Measurements from ENCODE around the gene TM7SF2.

Gene TM7SF2

GRCh38 chr11:65131895-65132237 is 20.2 kb downstream of the TM7SF2 start:
- peak overlapping the region; percentile 97 for H3K9ac ChIP-seq (ENCODE audit: low read length)
- no peaks in the 10 kb centered on the region for H4K20me1 ChIP-seq (ENCODE audit: low read depth, low read length)
- H3K9me2 ChIP-seq (replicated peaks; ENCODE audit: insufficient read depth, low read length) = no peaks in the 10 kb centered on the region
- peak overlapping the region; percentile 48 for H3K4me3 ChIP-seq (ENCODE audit: insufficient read depth, low read length, poor library complexity, severe bottlenecking)
- peaks cover 54% of the 10 kb centered on the region for H3F3A ChIP-seq (ENCODE audit: insufficient read depth)
- peaks cover 25% of the 10 kb centered on the region for H3K79me2 ChIP-seq (ENCODE audit: insufficient read depth, low read length)
- H3K27me3 ChIP-seq (ENCODE audit: low read length) = no peaks in the 10 kb centered on the region
- TF ChIP-seq EZH2phosphoT487 (conservative IDR thresholded peaks at IDR 0.05; ENCODE audit: low read length) = no peak
- no peak for TF ChIP-seq CTCF (IDR thresholded peaks at IDR 0.05; ENCODE audit: insufficient read depth, low read length, poor library complexity, severe bottlenecking)
- peak overlapping the region; percentile 100 for H3K27ac ChIP-seq (ENCODE audit: low read depth, low read length)
- peak overlapping the region; percentile 99 for H3K4me2 ChIP-seq (ENCODE audit: low read depth, low read length, poor library complexity, severe bottlenecking)
- no peaks in the 10 kb centered on the region for H3K9me3 ChIP-seq (ENCODE audit: insufficient read depth, low read length)
- peaks cover 22% of the 10 kb centered on the region; the same call in 1 of the 2 replicates for H3K36me3 ChIP-seq (ENCODE audit: low read length)
- H2AFZ ChIP-seq (ENCODE audit: low read depth, low read length, severe bottlenecking) = no peak overlapping the region

- peak overlapping the region; percentile 97 for H3K9ac ChIP-seq (ENCODE audit: low read length)
- H3F3A ChIP-seq (ENCODE audit: insufficient read depth) = peaks cover 49% of the 10 kb centered on the region
- peak overlapping the region; percentile 99 for H3K4me2 ChIP-seq (ENCODE audit: low read depth, low read length, poor library complexity, severe bottlenecking)
- no peaks in the 10 kb centered on the region for H3K9me3 ChIP-seq (ENCODE audit: insufficient read depth, low read length)
- no peaks in the 10 kb centered on the region for H4K20me1 ChIP-seq (ENCODE audit: low read depth, low read length)
- H2AFZ ChIP-seq (ENCODE audit: low read depth, low read length, severe bottlenecking) = no peak overlapping the region
- peaks cover 25% of the 10 kb centered on the region for H3K79me2 ChIP-seq (ENCODE audit: insufficient read depth, low read length)
- no peaks in the 10 kb centered on the region for H3K9me2 ChIP-seq (replicated peaks; ENCODE audit: insufficient read depth, low read length)
- H3K4me3 ChIP-seq (ENCODE audit: insufficient read depth, low read length, poor library complexity, severe bottlenecking) = peak overlapping the region; percentile 96
- TF ChIP-seq CTCF (IDR thresholded peaks at IDR 0.05; ENCODE audit: insufficient read depth, low read length, poor library complexity, severe bottlenecking) (no peak), EZH2phosphoT487 (conservative IDR thresholded peaks at IDR 0.05; ENCODE audit: low read length) (no peak)
- peak overlapping the region; percentile 100 for H3K27ac ChIP-seq (ENCODE audit: low read depth, low read length)
- H3K36me3 ChIP-seq (ENCODE audit: low read length) = peaks cover 22% of the 10 kb centered on the region; the same call in 1 of the 2 replicates
- H3K27me3 ChIP-seq (ENCODE audit: low read length) = no peaks in the 10 kb centered on the region
Measured at GRCh38 chr11:65132238-65132987, 20.7 kb downstream of the TM7SF2 start.

GRCh38 chr11:65132988-65133700 is 21.5 kb downstream of the TM7SF2 start:
- Histone ChIP-seq H3K36me3 (ENCODE audit: low read length) (peaks cover 22% of the 10 kb centered on the region; the same call in 1 of the 2 replicates), H3K4me3 (ENCODE audit: insufficient read depth, low read length, poor library complexity, severe bottlenecking) (peak overlapping the region; percentile 96), H3K27me3 (ENCODE audit: low read length) (no peaks in the 10 kb centered on the region), H3K9me2 (replicated peaks; ENCODE audit: insufficient read depth, low read length) (no peaks in the 10 kb centered on the region), H2AFZ (ENCODE audit: low read depth, low read length, severe bottlenecking) (no peak overlapping the region), H3K9me3 (ENCODE audit: insufficient read depth, low read length) (no peaks in the 10 kb centered on the region), H3K9ac (ENCODE audit: low read length) (peak overlapping the region; percentile 97), H3K4me2 (ENCODE audit: low read depth, low read length, poor library complexity, severe bottlenecking) (peak overlapping the region; percentile 99), H3F3A (ENCODE audit: insufficient read depth) (peaks cover 47% of the 10 kb centered on the region), H3K79me2 (ENCODE audit: insufficient read depth, low read length) (peaks cover 25% of the 10 kb centered on the region), H3K27ac (ENCODE audit: low read depth, low read length) (peak overlapping the region; percentile 100), H4K20me1 (ENCODE audit: low read depth, low read length) (no peaks in the 10 kb centered on the region)
- no peak for TF ChIP-seq CTCF (IDR thresholded peaks at IDR 0.05; ENCODE audit: insufficient read depth, low read length, poor library complexity, severe bottlenecking)
- no peak for TF ChIP-seq EZH2phosphoT487 (conservative IDR thresholded peaks at IDR 0.05; ENCODE audit: low read length)

All from SU-DHL-6 (cell line).